Stimulated activated CD4-positive, alpha-beta T cell treated with anti-CD3 and anti-CD28 coated beads, Interleukin-1b, Interleukin-23, amount 100 ng/mL, for 4 hours (primary cell): Measurements from ENCODE around the gene ZNF831.

ENCODE experiments used
- DNase-seq, 2 donors: peaks; one replicate each; pipeline ENCODE4 v3.0.0-alpha.2; 2020; ENCODE audit warnings: low read depth in 2 of 2

The ZNF831 gene

GRCh38 chr20:59247731-59248684 lies 84.4 kb downstream of the ZNF831 start:
- DNase-seq = no peak

GRCh38 chr20:59250293-59250692 lies 86.7 kb downstream of the ZNF831 start:
- DNase-seq = no peak

- DNase-seq = no peak
Observed at GRCh38 chr20:59253325-59253724, 89.7 kb downstream of the ZNF831 start.

GRCh38 chr20:59253779-59254319 lies 90.2 kb downstream of the ZNF831 start:
- no peak for DNase-seq

- DNase-seq = no peak
Observed at GRCh38 chr20:59255256-59255655, 91.6 kb downstream of the ZNF831 start.

GRCh38 chr20:59258221-59258621 lies 94.6 kb downstream of the ZNF831 start:
- no peak for DNase-seq

GRCh38 chr20:59259946-59260345 lies 96.3 kb downstream of the ZNF831 start:
- no peak for DNase-seq

- DNase-seq = no peak
Observed at GRCh38 chr20:59265298-59265697, 101.7 kb downstream of the ZNF831 start.

GRCh38 chr20:59268870-59269269 lies 105.2 kb downstream of the ZNF831 start:
- no peak for DNase-seq

GRCh38 chr20:59269411-59270025 lies 105.9 kb downstream of the ZNF831 start:
- no peak for DNase-seq

- DNase-seq = no peak
Observed at GRCh38 chr20:59270380-59270779, 106.8 kb downstream of the ZNF831 start.

GRCh38 chr20:59273739-59274357 lies 110.2 kb downstream of the ZNF831 start:
- DNase-seq = no peak

- no peak for DNase-seq
Observed at GRCh38 chr20:59276938-59277337, 113.3 kb downstream of the ZNF831 start.

- no peak for DNase-seq
Observed at GRCh38 chr20:59284470-59284869, 120.8 kb downstream of the ZNF831 start.

GRCh38 chr20:59289994-59290393 lies 126.4 kb downstream of the ZNF831 start:
- DNase-seq = no peak

- DNase-seq = no peak
Observed at GRCh38 chr20:59291740-59292383, 128.2 kb downstream of the ZNF831 start.

GRCh38 chr20:59295531-59295930 lies 131.9 kb downstream of the ZNF831 start:
- DNase-seq = no peak

- no peak for DNase-seq
Observed at GRCh38 chr20:59297686-59298085, 134.1 kb downstream of the ZNF831 start.

GRCh38 chr20:59299945-59300332 lies 136.3 kb downstream of the ZNF831 start:
- no peak for DNase-seq

GRCh38 chr20:59300333-59301081 lies 136.9 kb downstream of the ZNF831 start, which contains the start of gene EDN3:
Gene EDN3, plus strand, starts transcription at chr20:59300611. Its CDS starts 202 bp downstream, at chr20:59300813.
- no peak for DNase-seq
